Transverse colon (tissue), 3 donors: ENCODE measurements around the gene LDHA.

Experiments used
- CTCF ChIP-seq, 5 experiments: fragments of 200-600 bp in 3 of 5; fragments of 450-650 bp in 2 of 5; sonication (generic) in 3 of 5; IDR thresholded peaks; 1 replicate in 2 of 5; 2 replicates in 3 of 5; pipeline ENCODE4 v1.5.1; 2016 to 2017; ENCODE audit warnings: antibody characterized with exemption in 5 of 5, inconsistent platforms in 3 of 5, mild to moderate bottlenecking in 2 of 5, moderate library complexity in 1 of 5
- EP300 ChIP-seq: sonication (generic); formaldehyde crosslinking; IDR thresholded peaks from one replicate; pipeline ENCODE4 v1.6.1; 2017; ENCODE audit warnings: antibody characterized with exemption, low read depth
- POLR2A ChIP-seq: fragments of 450-650 bp; IDR thresholded peaks from one replicate; pipeline ENCODE4 v1.6.1; 2016; ENCODE audit warnings: antibody characterized with exemption, mild to moderate bottlenecking, moderate library complexity

- TF ChIP-seq CTCF (IDR thresholded peaks at IDR 0.05) (no peak), EP300 (no peak), POLR2A (no peak)
Observed at GRCh38 chr11:18369398-18369797, 25.0 kb upstream of the LDHA start.
